Measurements from ENCODE around the gene AGMO.

DNA sequence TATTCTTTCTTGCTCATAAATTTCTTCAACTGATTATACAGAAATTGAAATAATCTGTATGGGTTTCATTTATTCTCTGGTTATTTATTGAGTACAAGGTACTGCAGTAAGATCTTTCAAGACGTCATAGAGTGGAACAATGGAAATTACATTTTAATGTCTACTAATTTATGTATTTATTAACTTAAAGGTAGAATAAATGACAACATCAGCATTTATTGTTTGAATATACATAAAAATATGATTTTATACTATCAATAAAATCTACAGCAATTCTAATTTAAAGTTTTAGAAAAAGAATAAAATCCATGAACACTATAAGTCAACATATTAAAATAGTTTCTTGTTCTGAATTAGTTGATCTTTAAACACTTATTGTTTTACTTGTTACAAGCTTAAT, 158.5 kb downstream of the AGMO start:
- TF ChIP-seq, protein P1, sequence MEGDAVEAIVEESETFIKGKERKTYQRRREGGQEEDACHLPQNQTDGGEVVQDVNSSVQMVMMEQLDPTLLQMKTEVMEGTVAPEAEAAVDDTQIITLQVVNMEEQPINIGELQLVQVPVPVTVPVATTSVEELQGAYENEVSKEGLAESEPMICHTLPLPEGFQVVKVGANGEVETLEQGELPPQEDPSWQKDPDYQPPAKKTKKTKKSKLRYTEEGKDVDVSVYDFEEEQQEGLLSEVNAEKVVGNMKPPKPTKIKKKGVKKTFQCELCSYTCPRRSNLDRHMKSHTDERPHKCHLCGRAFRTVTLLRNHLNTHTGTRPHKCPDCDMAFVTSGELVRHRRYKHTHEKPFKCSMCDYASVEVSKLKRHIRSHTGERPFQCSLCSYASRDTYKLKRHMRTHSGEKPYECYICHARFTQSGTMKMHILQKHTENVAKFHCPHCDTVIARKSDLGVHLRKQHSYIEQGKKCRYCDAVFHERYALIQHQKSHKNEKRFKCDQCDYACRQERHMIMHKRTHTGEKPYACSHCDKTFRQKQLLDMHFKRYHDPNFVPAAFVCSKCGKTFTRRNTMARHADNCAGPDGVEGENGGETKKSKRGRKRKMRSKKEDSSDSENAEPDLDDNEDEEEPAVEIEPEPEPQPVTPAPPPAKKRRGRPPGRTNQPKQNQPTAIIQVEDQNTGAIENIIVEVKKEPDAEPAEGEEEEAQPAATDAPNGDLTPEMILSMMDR (IDR thresholded peaks at IDR 0.05): no peak
- TF ChIP-seq POLR2AphosphoS5 (IDR thresholded peaks at IDR 0.05) (no peak), POLR2A (IDR thresholded peaks at IDR 0.05) (no peak)

Data from prostate gland (tissue), 2 donors.